SW 1271 (cell line): Measurements from ENCODE around the gene PMM2.

Experiments
- DNase-seq, 2 experiments: peaks; one replicate each; lab custom pipeline; 2025; lab: John Stamatoyannopoulos, UW

PMM2 gene

DNA sequence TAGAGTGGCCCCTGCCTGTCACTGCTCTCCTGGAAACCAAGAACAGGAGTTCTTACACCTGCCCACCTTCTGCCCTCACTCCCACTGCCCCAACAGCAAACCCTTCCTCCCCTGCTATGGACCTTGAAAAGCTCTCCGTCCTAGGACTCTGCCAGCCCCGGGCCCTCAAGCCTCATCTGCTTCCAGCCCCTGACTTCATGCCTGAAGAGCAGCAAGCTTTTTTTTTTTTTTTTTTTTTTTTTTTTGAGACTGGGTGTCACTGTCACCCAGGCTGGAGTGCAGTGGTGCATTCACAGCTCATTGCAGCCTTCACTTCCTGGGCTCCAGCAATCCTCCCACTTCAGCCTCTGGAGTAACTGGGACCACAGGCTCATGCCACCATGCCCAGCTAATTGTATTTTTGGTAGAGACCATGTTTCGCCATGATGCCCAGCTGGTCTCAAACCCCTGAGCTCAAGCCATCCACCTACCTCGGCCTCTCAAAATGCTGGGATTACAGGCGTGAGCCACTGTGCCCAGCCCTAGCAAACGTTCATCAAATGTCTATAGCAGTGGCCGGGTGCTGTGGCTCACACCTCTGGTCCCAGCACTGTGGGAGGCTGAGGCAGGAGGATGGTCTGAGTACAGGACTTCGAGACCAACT lies 54.2 kb downstream of the PMM2 start:
- no peak for DNase-seq

DNA sequence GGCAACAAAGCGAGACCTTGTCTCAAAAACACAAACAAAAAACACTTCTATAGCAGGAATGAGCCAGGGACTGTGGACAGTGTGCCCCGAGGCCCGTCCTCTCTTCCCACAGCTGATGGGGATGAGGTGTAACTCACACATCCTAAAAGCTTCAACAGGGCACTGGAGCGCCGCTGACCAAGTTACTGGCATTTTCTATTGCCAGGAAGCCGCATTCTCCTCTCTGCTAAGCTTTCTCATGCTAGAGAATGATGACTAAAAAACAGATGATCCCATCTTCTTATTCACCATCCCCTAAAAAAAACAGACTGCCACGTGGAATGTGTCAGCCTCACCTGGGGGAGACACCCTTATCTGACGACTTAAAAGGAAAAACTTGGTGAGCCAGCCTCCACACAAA lies 54.9 kb downstream of the PMM2 start:
- no peak for DNase-seq

DNA sequence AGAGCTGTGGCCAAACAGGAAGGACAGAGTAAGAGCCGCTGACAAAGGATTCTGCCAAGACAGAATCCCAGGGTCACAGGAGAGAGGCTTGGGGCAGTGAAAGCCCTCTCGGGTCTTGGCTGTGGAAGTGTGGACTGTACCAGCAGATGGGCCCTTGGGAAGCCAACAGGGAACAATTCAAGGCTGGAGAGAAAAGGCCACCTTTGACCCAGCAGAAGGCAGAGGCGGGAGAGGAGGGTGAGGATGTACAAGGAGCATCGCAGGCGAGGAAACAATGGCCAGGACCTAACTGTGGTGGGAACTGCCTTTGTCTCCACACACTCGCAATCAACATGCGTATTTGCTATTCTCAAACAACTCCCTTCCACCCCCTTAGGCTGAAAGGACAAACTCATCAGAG lies 55.5 kb downstream of the PMM2 start:
- DNase-seq = no peak

DNA sequence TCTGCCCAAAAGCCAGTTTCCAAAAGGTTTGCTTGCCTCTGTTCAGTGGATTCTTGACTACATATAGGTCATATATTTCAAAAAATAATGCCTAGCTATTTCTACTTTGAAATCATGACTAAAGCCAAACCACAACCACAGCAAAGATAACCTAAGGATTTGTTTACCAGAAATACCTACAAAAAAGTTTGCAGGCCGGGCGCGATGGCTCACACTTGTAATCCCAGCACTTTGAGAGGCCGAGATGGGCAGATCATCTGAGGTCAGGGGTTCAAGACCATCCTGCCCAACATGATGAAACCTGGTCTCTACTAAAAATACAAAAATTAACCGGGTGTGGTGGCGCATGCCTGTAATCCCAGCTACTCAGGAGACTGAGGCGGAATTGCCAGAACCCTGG lies 56.0 kb downstream of the PMM2 start:
- no peak for DNase-seq

DNA sequence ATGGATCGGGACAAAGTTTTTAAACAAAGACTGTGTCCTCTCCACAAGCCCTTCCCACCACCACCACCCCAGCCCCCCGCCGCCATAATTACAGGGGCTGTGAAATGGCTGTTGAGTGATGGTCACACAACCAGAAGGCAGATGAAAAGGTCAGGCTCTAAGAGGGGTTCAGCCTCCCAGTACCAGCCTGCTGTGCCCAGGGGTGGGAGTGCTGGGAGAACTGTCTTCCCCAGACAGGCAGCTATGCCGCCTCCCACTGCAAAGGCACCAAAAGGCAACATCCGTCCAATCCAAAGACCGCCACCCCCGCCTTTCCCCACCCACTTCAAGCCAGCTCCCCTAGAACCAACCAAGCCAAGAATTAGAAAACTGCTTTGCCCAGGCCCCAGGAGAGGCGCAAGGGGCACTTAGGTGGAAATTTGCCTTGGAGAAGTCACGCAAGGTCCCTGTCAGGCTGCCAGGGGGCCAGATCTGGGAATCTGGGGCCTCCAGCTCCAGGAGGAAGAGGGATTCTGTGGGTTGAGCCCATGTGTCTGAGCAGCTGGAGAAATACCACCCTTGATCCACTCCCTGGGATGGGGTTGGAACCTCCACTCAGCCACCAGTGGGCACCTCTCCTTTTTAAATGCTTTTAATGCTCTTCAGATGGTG lies 56.8 kb downstream of the PMM2 start:
- DNase-seq = no peak

DNA sequence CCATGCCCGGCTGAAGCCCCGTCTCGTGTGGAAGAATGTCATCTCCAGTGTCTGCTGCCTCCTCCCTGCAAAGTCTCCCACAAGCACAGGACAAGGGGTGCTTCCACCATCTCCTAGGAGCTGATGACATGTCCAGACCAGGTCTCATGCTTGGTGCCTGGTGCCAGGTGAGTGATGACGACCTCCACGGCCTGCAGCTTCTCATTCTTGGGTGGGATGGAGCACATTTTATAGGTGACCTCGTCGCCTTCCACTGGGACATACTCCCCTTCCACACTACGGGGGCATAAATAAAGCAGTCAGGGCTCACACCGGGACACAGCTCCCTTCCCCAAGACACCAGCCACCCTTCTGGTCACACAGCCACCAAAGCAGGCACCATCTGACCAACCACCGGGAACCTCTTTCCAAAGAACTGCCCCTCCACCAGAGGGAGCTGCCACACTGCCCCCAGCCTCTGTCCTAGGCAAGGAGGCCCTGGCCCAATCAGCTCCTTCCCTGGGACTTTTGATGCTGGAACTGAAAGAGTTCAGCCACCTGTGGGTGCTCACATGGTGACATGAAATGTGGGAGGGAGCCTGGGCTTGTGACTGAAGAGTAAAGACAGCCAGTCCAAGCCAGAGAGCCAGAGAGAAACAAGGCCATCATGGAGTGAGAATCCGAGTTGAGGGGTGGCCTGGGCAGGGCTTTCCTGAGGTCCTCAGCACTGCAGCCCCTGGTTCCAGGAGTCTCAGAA lies 57.6 kb downstream of the PMM2 start:
- DNase-seq = no peak

DNA sequence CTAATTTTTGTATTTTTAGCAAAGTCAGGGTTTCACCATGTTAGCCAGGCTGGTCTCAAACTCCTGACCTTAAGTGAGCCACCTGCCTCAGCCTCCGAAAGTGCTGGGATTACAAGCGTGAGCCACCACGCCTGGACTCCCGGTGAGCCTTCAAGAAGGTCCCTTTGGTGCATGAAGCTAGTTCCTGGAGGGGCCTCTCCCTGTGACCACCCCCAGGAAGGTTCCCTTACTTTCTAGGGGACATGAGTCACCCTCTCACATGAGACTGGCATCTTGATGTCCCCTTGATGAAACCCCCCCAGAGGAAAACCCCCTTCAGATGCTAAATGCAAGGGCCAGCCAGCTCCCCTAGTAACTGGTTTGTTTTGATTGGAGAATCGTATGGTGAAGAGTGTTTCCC lies 58.3 kb downstream of the PMM2 start:
- no peak for DNase-seq

DNA sequence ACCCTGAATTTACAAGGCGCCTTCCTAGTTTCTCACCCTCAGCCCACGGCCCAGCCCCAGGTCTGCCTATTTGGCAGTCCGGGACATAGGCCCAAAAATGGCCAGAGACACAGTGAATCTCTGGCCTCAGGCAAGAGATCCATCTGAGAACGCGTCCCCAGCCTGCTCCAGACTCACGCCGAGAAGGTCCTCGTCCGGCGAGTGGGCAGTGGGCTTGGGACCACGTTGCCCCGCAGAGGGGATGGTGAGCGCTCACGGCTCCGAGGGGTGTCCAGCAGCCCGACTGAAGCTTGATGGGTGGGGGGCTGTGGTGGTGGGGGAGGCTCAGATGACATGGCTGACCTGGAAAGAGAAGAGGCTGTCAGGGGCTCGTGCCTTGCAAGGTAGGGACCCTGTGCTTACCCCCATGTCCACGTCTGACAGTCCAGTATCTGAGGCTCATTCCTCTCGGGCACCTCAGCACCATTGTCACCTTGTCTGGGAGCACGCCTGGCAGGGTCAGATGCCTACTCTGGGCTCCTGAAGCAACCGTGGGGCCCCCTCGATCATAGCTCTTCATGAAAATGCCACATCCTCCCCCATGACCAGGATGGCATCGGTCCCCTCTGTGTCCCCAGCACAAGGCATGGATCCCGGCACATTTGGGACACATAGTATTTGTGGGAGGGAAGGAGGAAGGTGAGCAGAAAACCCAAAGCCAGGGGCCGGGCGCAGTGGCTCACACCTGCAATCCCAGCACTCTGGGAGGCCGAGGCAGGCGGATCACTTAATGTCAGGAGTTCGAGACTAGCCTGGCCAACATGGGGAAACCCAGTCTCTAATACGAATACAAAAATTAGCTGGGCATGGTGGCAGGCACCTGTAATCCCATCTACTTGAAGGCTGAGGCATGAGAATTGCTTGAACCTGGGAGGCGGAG lies 61.6 kb downstream of the PMM2 start:
- DNase-seq = no peak

DNA sequence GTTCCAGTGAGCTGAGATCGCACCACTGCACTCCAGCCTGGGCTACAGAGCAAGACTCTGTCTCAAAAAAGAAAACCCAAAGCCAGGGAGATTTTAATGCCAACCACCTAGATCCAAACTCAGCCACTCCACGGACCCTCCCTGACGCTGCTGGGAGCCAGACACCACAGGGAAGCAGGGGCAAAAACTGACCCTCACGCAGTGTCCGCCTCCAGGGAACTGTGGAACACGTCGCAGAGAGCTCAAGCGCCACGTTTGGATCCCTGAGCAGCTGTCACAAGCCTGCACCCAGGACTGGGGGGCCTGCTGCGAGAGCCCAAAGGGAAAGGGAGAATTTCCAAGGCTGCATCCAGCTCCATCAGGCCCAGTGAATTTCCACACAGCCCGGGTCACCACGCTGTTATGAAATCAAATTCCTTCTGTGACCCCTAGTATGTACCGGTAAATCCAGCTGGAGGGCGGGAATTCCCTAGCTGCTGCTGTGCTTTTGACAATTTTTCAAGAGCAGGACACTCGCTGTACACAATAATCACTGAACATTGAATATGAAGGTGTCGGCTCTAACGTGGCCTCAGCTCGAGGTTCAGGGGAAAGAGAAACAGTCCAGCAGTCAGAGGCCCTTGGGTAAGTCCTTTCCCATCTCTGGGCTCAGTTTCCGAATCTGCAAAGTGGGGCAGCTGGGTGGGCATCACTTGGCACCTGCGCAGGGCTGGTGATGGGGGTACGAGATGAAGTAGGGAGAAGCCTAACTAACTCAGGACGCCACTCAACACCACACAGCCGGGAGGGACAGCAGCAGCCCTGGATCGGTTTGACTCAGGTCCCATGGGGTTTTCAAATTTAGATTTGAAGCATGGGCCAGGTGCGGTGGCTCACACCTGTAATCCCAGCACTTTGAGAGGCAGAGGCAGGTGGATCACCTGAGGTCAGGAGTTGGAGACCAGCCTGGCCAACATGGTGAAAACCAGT lies 62.6 kb downstream of the PMM2 start:
- DNase-seq = no peak

DNA sequence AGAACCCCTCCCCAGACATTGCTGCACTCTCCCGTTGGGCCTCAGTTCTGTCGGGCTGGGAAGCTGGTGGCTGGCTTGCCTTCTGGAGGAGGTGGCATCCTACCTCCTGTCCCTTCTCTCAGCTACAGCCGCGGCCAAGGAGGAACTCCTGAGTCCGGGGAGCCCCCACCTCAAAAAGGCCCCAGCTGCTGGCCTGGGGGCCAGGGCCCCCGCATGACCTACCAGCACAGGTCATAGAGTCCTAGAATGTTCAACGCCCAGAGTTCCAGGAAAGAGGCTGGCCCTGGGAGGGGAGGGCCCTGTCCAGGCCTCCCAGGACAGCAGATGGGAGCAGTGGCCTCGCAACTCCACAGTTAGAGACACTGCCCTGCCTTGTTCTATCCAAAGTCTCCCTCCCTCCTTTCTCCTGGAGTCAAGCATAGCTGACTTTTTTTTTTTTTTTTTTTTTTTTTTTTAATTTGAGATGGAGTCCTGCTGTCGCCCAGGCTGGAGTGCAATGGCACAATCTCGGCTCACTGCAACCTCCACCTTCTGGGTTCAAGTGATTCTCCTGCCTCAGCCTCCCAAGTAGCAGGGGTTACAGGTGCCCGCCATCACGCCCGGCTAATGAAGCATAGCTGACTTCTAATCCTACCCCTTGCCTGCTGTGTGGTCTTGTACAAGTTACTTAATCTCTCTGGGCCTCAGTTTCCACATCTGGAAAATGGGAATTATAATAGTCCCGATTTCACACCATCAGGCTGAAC lies 64.1 kb downstream of the PMM2 start:
- no peak for DNase-seq

DNA sequence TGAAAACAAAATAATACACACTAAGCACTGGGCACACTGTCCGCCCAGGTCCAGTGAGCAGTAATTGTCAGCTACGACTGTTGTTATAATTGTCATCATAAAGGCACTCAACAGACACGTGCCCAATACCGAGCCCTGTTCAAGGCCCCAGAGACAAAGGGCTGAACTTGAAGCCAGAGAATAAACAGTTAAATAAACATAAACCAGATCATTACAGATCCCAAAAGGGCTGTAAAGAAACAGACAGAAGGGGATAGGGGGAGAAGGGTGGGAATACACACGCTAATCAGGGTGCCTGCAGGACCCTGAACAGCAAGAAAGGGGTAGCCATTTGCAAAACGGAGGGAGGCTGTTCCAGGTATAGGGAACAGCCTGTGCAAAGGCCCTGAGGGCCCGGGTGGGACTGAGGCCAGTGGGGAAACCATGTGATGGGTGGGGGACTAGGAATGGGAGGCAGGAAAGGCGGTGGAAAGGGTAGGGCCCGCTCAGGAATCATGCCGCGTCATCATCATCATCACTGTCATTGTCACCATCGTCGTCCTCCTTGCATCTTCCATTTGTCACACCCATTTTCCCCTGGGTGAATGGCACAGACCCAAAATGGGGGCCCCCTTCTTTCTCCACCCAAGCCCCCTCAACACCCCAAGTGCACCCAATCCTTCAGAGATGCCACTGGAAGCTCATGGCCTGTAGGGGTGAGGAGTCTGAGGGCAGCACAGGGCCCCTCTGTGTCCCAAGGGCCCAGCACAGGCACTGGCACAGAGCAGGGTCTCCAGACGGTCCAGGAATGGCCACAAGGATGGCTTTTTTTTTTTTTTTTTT lies 64.9 kb downstream of the PMM2 start:
- no peak for DNase-seq

DNA sequence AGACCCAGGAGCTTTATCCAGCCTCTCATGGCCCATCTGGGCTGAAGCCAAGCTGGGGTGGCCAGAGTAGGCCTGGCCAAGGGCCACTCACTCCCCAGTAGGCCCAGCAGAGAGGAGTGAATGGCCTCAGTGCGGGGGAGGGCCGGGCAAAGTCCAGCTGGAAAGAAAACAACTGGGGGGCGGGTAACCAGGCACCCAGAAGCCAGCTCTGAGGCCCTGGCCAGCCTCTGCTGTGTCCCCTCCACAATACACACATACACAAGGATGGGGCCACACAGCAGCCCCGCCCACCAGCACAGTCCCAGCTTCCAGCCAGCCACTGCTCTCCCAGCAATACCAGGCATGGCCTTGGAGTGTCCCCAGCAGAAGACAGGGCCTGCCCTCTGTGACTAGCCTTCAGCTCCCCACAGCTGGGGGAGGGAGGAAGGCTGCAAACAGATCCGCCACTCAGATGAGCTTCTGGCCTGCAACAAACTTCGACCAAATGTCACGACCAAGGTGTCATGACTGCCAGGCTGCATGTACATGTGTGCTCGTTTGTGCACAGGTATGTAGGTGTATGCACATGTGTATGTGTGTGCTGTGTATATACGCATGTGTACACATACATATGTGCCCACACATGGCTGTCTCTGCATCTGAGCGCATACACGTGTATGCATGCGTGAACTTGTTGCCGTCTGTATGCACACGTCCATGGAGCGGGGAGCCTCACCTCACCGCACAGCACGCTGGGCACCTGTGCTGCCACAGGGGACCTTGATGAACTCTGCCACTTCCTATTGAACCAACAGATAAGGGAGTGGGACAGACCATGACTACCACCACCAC lies 66.2 kb downstream of the PMM2 start:
- DNase-seq = no peak

DNA sequence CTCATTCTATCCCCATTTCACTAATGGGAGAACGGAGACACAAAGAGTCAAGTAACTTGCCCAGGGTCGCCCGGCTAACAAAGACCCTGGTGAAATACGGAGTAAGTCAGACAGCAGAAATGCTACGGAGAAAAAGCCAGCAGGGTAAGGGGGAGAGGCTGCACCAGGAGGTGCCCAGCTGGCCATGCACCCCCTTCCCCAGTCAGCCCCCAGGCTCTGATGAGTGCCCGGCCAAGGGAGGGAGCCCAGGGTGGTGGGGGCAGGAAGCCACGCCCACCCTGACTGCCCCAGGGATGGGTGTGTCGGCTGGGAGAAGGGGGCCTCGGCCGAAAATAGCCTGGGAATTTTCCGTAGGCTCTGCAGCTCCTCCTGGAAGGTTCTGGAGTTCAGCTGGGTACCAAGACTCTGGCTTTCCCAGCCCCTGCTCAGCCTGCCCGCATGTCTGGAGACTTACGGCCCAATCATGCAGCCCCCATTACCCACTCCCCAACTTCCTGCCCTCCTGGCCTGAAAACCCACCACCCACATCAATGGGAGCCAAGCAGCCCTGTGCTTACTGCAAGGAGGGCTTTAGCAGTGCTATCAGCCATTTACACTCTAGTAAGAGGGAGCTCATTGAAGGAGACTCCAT lies 67.0 kb downstream of the PMM2 start:
- no peak for DNase-seq

DNA sequence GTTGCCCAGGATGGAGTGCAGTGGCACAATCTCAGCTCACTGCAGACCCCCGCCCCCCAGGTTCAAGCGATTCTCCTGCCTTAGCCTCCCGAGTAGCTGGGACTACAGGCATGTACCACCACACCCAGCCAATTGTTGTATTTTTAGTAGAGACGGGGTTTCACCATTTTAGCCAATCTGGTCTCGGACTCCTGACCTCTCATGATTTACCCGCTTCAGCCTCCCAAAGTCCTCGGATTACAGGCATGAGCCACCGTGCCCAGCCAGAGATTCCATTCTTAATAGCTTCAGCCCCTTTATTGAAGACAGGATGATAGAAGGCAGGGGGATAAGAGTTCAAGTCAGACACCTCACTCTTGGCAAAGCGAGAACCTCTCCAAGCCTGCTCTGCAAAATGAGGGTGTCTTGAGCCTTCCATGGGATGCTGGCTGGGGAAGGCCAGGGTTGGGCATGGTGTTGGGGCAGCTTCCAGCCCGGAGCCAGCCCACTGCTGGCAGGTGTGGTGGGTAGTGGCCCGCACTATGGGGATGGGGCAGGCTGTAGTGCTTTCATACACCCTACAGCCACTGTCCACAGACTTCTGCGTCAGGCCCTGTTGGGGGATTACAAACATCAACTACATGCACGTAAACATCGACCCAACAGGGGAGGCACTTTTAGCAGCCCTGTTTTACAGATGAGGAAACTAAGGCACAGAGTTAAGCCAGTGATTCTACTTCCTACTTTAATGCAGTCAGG lies 67.7 kb downstream of the PMM2 start:
- no peak for DNase-seq

DNA sequence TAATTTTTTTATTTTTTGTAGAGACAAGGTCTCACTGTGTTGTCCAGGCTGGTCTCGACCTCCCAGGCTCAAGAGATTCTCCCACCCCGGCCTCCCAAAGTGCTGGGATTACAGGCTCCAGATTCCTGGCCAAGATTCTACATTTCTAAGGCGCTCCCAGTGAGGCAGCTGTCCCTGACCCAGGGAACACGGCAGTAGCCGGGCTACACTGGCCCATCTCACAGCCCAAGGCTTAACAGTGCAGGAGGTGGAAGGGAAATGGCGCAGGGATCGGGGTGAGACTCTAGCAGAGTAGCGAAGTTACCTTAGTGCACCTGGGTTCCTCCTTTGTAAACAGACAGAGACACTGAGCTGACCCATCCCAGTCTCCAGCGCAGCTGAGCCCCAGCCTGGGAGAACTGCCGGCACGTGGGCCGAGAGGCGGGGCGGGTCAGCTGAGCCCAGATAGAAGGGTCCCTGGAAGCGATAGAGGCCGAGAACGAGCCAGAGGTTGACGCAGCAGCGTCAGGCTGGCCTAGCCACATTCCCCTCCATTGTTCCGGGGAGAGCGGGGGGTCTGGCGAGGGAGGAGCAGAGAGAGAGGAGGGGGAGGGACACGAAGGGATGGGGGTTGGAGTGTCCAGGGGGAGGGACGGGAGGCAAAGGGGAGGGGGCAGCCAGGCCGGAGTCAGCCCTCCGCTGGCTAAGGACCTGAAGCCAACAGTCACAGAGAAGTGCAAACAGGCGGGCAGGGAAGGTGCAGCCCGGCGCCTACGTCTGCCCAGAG lies 68.7 kb downstream of the PMM2 start:
- no peak for DNase-seq

DNA sequence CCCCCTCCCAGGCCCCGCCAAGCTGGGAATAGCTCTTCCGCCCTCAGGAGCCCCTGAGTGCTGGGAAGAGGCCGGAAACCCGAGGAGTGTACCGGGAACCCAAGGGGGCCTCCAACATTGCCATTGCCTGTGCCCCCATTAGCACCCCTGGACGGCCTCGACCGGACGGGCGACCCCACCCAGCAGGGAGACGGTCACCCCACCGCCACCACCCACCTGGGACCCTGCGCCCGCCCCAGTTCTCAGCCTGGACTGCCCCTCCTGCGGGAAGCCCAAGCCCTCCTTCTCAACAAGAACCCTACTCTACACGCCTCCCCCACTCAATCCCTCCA lies 69.2 kb downstream of the PMM2 start:
- no peak for DNase-seq
